Sciatic nerve (tissue), 2 donors: ENCODE data around the gene PNKD. TPM values are rescaled to one million over a fixed set of nuclear protein-coding genes. Genes with fewer than 3 reads are reported as not detected.

Source experiments
- ATAC-seq: fragments of 200-7000 bp; cut with Tn5 transposase; one replicate; pipeline ENCODE4 v1.9.1; 2020; ENCODE audit warnings: mild to moderate bottlenecking, moderate library complexity
- DNase-seq: peaks from one replicate; pipeline ENCODE4 v3.0.0-alpha.2; 2020; ENCODE audit warnings: low spot score
- intact Hi-C: fragments of 100-400 bp; cut with DNase I; formaldehyde crosslinking; loops from one replicate; pipeline ENCODE4 v1.14.2; 2022
- total RNA-seq: library from RNA; stranded (reverse); fragmentation: NEBNext Ultra II Directional; extraction: Animal tissue kit (Norgen Biotek cat#: 25700); gene quantifications from one replicate; pipeline ENCODE4 v1.2.1, GENCODE V29; 2021
- donor health status: DM: no; HTN: no; CAD: no.
- donor health status: DM: no; HTN: no; CAD: no.

The PNKD gene
- total RNA-seq, 1 donor from 2014 or later, result 56.3 TPM

DNA sequence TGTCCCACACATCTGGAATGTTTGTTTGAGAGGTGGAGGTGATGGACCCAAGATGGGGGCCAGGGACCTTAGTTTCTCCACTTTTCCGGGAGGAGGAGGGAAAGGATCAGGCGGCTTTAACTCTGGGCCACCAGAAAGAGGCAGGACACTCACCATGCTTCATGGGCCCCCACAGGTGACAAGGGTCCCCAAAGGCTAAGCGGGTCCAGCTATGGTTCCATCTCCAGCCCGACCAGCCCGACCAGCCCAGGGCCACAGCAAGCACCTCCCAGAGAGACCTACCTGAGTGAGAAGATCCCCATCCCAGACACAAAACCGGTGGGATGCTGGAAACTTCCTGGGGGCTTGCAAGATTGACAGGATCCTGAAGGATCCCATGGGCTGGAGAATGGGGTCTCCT, 112.5 kb downstream of the PNKD start:
- no peak for ATAC-seq
- intact Hi-C loops, result no loop called here
- no peak for DNase-seq

DNA sequence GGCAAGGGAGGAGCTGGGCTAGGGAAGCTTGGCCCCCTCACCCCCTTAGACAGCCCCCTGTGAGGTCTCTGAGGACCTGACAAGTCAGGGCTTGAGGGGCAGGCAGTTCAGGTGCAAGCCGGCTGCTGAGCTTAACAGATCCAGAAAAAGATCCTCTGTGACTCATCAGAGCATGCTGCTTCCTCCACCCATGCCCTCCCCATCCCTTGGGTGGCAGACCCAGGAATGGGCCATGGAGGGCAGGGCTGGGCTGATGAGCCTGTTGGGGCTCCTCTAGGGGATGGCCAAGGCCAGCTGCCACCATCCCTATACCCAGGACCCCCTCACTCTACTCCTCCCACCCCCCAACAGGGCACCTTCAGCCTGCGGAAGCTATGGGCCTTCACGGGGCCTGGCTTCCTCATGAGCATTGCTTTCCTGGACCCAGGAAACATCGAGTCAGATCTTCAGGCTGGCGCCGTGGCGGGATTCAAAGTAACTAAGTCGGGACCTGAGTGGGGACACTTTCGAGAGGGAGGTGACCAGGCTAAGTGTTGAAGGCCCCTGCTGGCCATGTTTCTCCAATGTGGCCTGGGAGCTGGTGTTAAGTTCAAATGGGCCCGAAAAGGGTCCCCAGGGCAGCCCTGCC, 113.7 kb downstream of the PNKD start:
- ATAC-seq (no peak), DNase-seq (no peak)

GRCh38 chr2:218384975-218385374, 114.7 kb downstream of the PNKD start:
- no peak for DNase-seq
- intact Hi-C loops, result no loop called here
- no peak for ATAC-seq

More for the DNA sequence above, 113.7 kb downstream of the PNKD start:
- intact Hi-C loops, result no loop called here

GRCh38 chr2:218386505-218387368, 116.4 kb downstream of the PNKD start:
- peak; percentile 1 for ATAC-seq
- intact Hi-C loops, result no loop called here
- no peak for DNase-seq

GRCh38 chr2:218387369-218388194, 117.3 kb downstream of the PNKD start:
- peak; percentile 91 for ATAC-seq
- intact Hi-C loops, result no loop called here
- peak; percentile 86 for DNase-seq

- ATAC-seq (no peak), DNase-seq (no peak)
- intact Hi-C loops, result loop anchor here (5.0 kb wide), 1 partner anchor 82 kb away; no protein-coding TSS in a partner anchor
Observed at GRCh38 chr2:218389333-218390150, 119.2 kb downstream of the PNKD start.

GRCh38 chr2:218391202-218391601, 120.9 kb downstream of the PNKD start:
- ATAC-seq, result no peak
- no peak for DNase-seq
- intact Hi-C loops, result loop anchor here (5.0 kb wide), 1 partner anchor 84 kb away; no protein-coding TSS in a partner anchor

DNA sequence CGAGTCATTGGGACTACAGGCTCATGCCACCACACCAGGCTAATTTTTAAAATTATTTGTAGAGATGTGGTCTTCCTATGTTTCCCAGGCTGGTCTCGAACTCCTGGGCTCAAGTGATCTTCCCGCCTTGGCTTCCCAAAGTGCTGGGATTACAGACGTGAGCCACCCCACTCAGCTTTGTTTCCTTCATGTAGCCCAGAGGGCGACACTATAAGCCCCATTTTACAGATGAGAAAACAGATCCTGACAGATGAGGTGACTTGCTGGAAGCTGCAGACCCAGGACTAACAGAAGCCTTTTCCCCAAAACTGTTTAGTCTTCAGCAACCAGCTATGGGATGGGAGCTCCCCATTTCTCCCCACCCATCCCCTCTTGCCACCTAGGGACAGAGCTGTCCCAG, 122.1 kb downstream of the PNKD start:
- no peak for DNase-seq
- intact Hi-C loops, result loop anchor here (5.0 kb wide), 1 partner anchor 85 kb away; no protein-coding TSS in a partner anchor

GRCh38 chr2:218392891-218393462, 122.7 kb downstream of the PNKD start:
- DNase-seq (no peak), ATAC-seq (no peak)
- intact Hi-C loops, result loop anchor here (5.0 kb wide), 1 partner anchor 86 kb away; no protein-coding TSS in a partner anchor

More for the DNA sequence above, 122.1 kb downstream of the PNKD start:
- ATAC-seq, result no peak

DNA sequence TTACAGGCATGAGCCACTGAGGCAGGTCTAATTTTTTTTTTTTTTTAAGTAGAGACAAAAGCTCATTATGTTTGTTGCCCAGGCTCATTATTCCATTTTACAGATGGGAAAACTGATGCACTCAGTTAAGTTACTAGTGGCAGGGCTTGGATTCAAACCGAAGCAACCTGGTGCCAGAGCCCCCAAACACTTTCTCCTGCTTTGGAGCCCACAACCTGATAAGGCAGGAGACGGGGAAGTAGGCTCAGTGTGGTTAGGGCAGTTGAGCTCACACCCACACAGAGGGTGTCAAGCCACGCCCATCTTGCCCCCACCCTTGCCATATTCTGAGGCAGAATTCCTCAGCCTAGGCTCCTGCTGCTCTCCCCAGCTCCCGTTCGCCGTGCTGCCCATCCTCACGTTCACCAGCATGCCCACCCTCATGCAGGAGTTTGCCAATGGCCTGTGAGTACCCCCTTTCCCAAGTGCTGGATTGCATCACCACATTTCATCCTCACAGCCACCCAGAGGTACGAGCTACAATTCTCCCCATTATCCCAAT, 123.5 kb downstream of the PNKD start:
- intact Hi-C loops, result loop anchor here (5.0 kb wide), 1 partner anchor 87 kb away; no protein-coding TSS in a partner anchor
- DNase-seq (no peak), ATAC-seq (no peak)

- DNase-seq (peak; percentile 72), ATAC-seq (no peak)
- intact Hi-C loops, result loop anchor here (5.0 kb wide), 2 partner anchors 87 to 823 kb away; partner anchors contain the start of gene ABCB6
Observed at GRCh38 chr2:218394298-218395089, 124.2 kb downstream of the PNKD start.

DNA sequence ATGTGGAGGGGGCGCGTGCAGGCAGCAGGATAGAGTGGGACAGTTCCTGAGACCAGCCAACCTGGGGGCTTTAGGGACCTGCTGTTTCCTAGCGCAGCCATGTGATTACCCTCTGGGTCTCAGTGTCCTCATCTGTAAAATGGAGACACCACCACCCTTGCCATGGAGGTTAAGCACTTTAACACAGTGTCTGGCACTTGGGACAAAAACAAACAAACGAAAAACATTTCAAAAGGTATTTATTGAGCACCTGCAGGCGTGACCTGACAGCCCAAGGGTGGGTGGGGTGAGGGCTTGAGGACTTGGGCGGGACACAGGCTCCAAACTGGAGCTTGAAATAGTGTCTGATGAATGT, 124.7 kb downstream of the PNKD start:
- intact Hi-C loops, result loop anchor here (5.0 kb wide), 1 partner anchor 822 kb away; the partner anchor contains the start of gene ABCB6
- ATAC-seq (no peak), DNase-seq (no peak)

DNA sequence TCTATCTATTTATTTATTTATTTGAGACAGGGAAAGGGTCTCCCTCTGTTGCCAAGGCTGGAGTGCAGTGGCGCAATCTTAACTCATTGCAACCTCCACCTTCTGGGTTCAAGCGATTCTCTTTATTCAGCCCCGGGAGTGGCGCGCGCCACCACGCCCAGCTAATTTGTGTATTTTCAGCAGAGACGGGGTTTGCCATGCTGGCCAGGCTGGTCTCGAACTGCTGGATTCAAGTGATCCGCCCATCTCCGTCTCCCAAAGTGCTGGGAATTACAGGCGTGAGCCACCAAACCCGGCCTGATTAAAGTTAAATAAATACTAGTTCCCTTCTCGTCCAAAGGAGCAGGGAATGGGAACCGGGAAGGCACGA, 125.1 kb downstream of the PNKD start:
- intact Hi-C loops, result loop anchor here (5.0 kb wide), 1 partner anchor 822 kb away; the partner anchor contains the start of gene ABCB6
- ATAC-seq (no peak), DNase-seq (no peak)

GRCh38 chr2:218395826-218396687, 125.7 kb downstream of the PNKD start:
- intact Hi-C loops, result loop anchor here (5.0 kb wide), 1 partner anchor 821 kb away; the partner anchor contains the start of gene ABCB6
- ATAC-seq (peak; percentile 83), DNase-seq (peak; percentile 96)
